Prostate gland (tissue), 2 donors: ENCODE measurements around the gene PTPRJ. TPM values are rescaled to one million over a fixed set of nuclear protein-coding genes. Genes with fewer than 3 reads are reported as not detected.

Experiments
- DNase-seq: peaks from one replicate; pipeline ENCODE4 v3.0.0-alpha.2; 2019; ENCODE audit warnings: low spot score
- H3K27ac ChIP-seq, 2 donors: fragments of 200-600 bp; sonication (generic); 2 replicates each; pipeline ENCODE4 v1.5.1; 2017 to 2019
- H3K27me3 ChIP-seq: fragments of 200-600 bp; sonication (generic); replicated peaks from 2 replicates; pipeline ENCODE4 v1.5.1; 2019; ENCODE audit not compliant: insufficient read depth
- H3K36me3 ChIP-seq, 2 donors: fragments of 200-600 bp; sonication (generic); 1 replicate in 1 of 2; 2 replicates in 1 of 2; pipeline versions ENCODE4 v1.5.1 to v1.8.1; 2017 to 2019
- H3K4me1 ChIP-seq: fragments of 200-600 bp; sonication (generic); replicated peaks from 2 replicates; pipeline ENCODE4 v1.5.1; 2019
- H3K4me3 ChIP-seq, 2 donors: fragments of 200-600 bp; sonication (generic); 2 replicates each; pipeline ENCODE4 v1.5.1; 2017 to 2019
- H3K9me3 ChIP-seq: fragments of 200-600 bp; sonication (generic); 2 replicates; pipeline ENCODE4 v1.5.1; 2017
- CTCF ChIP-seq, 4 experiments: fragments of 200-600 bp in 2 of 4; fragments of 450-650 bp in 2 of 4; sonication (generic) in 2 of 4; IDR thresholded peaks; 1 replicate in 3 of 4; 2 replicates in 1 of 4; pipeline ENCODE4 v1.5.1; 2016 to 2019; ENCODE audit warnings: antibody characterized with exemption in 4 of 4, mild to moderate bottlenecking in 2 of 4, moderate library complexity in 2 of 4
- POLR2A ChIP-seq: fragments of 450-650 bp; IDR thresholded peaks from one replicate; pipeline ENCODE4 v1.6.1; 2016; ENCODE audit warnings: antibody characterized with exemption, mild to moderate bottlenecking
- POLR2AphosphoS5 ChIP-seq: sonication (generic); formaldehyde crosslinking; IDR thresholded peaks from one replicate; pipeline ENCODE4 v1.6.1; 2017; ENCODE audit warnings: antibody characterized with exemption
- WGBS: methylation state at CpG from one replicate; pipeline ENCODE4 v1.1.5; 2018; 5-methylcytosine and 5-hydroxymethylcytosine counted together
- intact Hi-C: fragments of 100-400 bp; cut with DNase I; formaldehyde crosslinking; loops from one replicate; pipeline ENCODE4 v1.14.2; 2022
- total RNA-seq, 2 donors: library from RNA; depleted of rRNA; stranded (reverse); fragments of >200 nt; gene quantifications; one replicate each; pipeline ENCODE4 v1.1.0, GENCODE V29; 2016

The PTPRJ gene
- total RNA-seq, 2 donors from 2014 or later, result 24.9 to 48.0 TPM

- Histone ChIP-seq H3K4me1 (no peaks in the 10 kb centered on the region), H3K9me3 (no peaks in the 10 kb centered on the region), H3K27ac (no peak overlapping the region), H3K36me3 (peaks cover 0 to 6% of the 10 kb centered on the region in 2 donors), H3K27me3 (no peaks in the 10 kb centered on the region), H3K4me3 (no peak overlapping the region)
- no peak for TF ChIP-seq CTCF (IDR thresholded peaks at IDR 0.05)
- no peak for TF ChIP-seq POLR2A
- no peak for TF ChIP-seq POLR2AphosphoS5
- intact Hi-C loops, result no loop called here
- 63% methylated on average over 3 of the region's 3 CpGs for WGBS
- DNase-seq, result no peak
These were observed 161.2 kb downstream of the PTPRJ start for GRCh38 chr11:48141475-48142122.

DNA sequence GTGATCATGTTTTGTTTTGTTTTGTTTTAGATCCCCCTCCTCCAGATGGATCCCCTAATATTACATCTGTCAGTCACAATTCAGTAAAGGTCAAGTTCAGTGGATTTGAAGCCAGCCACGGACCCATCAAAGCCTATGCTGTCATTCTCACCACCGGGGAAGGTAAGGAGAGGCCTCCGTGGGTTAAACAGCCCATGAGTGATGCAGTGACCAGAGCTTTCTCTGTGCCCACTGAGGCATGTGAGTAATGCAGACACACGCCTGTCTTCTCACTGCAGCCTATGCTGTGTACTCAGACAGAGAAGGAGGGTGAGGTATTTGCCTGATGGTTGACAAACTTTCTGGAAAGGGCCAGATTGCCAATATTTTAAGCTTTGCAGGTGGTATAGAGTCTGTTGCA lies 162.5 kb downstream of the PTPRJ start:
- no peaks in the 10 kb centered on the region for H3K9me3 ChIP-seq
- DNase-seq, result no peak
- H3K27me3 ChIP-seq, result no peaks in the 10 kb centered on the region
- peaks cover 0 to 6% of the 10 kb centered on the region in 2 donors for H3K36me3 ChIP-seq
- no peaks in the 10 kb centered on the region for H3K4me1 ChIP-seq
- H3K27ac ChIP-seq, result no peak overlapping the region
- WGBS, result 86% methylated on average over 4 of the region's 4 CpGs
- H3K4me3 ChIP-seq, result no peak overlapping the region
- TF ChIP-seq POLR2AphosphoS5 (no peak), CTCF (IDR thresholded peaks at IDR 0.05) (no peak), POLR2A (no peak)
- intact Hi-C loops, result no loop called here

DNA sequence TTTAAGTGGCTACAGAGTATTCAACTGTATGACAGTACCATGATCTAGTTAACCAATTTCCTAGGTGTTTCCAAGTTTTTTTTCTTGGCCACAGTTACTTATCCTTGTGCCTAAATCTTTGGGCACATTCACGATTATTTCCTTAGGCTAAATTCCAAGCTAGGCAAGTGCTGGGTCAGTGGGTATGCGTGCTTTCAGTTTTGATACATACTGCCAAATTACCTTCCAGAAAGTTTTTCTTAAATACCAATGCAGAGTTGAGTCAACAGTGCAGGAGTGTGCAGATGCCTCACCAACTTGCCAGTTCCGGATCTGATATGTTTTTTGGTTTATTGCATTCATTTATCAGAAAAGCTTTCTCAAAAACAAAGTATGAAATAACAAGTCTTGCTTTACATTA lies 168.4 kb downstream of the PTPRJ start:
- Histone ChIP-seq H3K27ac (peak overlapping the region in 1 of 2 donors; percentile 36), H3K36me3 (peaks cover under 1 to 6% of the 10 kb centered on the region in 2 donors), H3K9me3 (no peaks in the 10 kb centered on the region), H3K4me1 (no peaks in the 10 kb centered on the region), H3K27me3 (no peaks in the 10 kb centered on the region), H3K4me3 (no peak overlapping the region)
- intact Hi-C loops, result no loop called here
- no peak for DNase-seq
- 31% methylated on average over 3 of the region's 3 CpGs for WGBS
- TF ChIP-seq CTCF (IDR thresholded peaks at IDR 0.05) (no peak), POLR2AphosphoS5 (peak; percentile 50)

- Histone ChIP-seq H3K9me3 (no peaks in the 10 kb centered on the region), H3K4me1 (no peaks in the 10 kb centered on the region), H3K36me3 (peaks cover 4 to 7% of the 10 kb centered on the region in 2 donors), H3K4me3 (no peak overlapping the region), H3K27ac (peak overlapping the region in 1 of 2 donors; percentile 42), H3K27me3 (no peaks in the 10 kb centered on the region)
- peak; percentile 57 for DNase-seq
- 61% methylated on average over 4 of the region's 4 CpGs for WGBS
- TF ChIP-seq POLR2AphosphoS5 (peak; percentile 47), POLR2A (no peak)
- intact Hi-C loops, result no loop called here
These were observed 169.9 kb downstream of the PTPRJ start for GRCh38 chr11:48150213-48150612.

- Histone ChIP-seq H3K27me3 (no peaks in the 10 kb centered on the region), H3K27ac (no peak overlapping the region), H3K9me3 (no peaks in the 10 kb centered on the region), H3K4me3 (no peak overlapping the region), H3K36me3 (peaks cover 4 to 13% of the 10 kb centered on the region in 2 donors), H3K4me1 (no peaks in the 10 kb centered on the region)
- no peak for DNase-seq
- WGBS, result 91% methylated on average over 3 of the region's 3 CpGs
- intact Hi-C loops, result no loop called here
- TF ChIP-seq POLR2A, result no peak
- no peak for TF ChIP-seq CTCF (IDR thresholded peaks at IDR 0.05)
- TF ChIP-seq POLR2AphosphoS5, result no peak
These were observed 173.8 kb downstream of the PTPRJ start for GRCh38 chr11:48154151-48154550.
